Stimulated activated CD4-positive, alpha-beta T cell treated with anti-CD3 and anti-CD28 coated beads, Interleukin-4, amount 100 ng/mL, for 4 hours (primary cell): ENCODE measurements around the gene ARAP2.

Source experiments
- DNase-seq, 2 experiments: peaks; one replicate each; pipeline ENCODE4 v3.0.0-alpha.2; 2020

ARAP2 gene

DNA sequence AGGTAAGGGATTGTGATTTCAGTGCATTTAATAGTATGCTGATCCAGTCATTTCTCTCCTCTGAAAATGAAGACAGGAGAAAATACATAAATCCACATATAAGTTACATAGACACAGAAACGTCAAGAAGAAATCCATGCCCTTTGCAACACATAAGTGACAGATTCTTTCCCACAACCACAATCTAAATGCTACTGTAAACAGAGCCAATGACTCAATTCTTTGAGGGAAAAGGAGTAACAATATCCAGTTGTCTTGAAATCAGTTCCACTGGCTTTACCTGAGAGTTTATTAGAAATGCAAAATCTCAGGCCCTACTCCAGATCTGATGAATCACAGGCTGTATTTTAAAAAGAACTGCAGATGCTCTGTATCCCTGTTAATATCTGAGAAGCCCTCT lies 66.4 kb downstream of the ARAP2 start:
- DNase-seq: no peak

DNA sequence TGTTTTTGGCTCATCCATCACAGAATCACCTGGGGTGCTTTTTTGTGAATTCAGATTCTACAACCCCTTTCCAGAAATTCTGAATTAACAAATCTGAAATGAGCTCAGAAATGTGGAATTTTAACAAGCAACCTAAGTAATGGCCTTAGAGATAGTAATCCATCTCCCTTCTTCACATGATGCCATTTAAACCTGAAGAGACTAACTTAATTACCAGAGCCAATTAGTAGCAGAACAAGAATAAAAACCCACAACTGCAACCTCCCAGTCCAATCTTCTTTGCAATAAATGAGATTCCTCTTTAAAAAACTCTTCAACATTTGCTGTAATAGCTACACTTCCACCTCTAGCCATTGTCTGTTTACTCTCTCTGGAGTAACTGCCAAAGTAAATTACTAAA lies 69.7 kb downstream of the ARAP2 start:
- DNase-seq: no peak

DNA sequence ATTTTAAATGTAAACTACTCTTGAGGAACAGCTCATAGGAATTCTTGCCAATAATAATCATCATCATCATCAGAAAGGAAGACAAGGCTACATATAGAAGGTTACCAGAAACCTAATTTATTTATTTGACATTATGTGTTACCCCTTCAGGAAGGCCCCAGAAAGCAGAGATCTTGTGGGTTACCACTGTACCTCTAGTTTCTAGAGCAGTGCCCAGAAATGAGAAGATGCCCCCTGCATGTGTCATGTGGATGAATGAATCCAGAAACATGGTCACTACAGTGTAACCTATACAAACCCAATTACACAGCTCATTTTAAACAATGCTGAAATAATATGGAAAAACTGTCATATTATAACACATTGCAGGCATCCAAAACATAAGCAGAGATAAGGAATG lies 70.4 kb downstream of the ARAP2 start:
- no peak for DNase-seq

DNA sequence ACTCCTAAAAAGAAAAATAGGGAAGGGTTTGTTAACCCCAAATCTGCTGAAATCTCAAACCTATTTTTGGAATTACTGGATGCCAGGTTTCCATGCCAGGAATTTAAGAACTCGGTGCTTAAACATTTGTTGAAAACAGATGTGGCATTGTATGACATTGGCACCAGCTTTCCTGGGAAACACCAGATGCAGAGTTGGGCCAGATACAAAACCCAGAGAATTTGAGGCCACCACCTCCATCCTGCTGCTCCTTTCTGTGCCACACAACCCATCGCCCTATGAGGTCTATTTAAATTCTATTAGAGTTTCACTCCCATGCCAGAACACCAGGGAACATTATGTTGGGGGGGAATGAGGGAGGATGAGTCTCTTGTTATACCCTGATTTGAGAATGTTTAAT lies 71.7 kb downstream of the ARAP2 start:
- DNase-seq: no peak

DNA sequence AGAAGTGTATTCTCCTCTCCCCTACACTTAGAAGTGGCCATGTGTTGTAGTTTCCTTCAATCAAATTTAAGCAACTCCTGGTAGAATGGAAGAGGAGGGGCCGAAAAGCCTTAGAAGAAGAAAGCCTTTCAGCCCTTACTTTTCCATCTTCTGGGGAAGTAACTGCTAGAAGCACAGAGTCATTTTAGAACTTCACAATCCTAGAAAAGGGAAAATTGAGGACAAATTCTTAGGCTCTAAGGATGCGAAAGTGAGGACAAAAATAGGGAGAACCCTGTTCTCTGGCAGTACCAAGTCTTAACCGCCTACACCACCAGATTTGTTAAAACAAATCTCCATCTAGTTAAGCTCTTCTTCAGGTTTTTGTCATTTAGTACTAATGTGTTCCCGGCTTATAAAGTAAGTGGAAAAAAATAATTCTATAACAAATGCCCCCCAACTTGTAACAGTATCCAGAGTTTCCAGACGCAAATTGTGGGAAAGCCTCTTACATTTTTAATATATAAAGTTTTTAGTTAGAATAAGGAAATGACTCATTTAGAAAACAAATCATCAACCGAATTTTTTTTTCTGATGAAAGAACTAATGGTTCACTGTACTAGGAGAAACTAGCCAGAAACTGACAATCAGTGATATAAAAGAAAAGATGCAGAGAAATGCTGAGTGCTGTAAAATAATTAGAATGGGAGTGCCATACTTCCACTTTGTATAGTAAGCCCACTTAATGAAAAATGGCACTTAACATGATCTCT lies 76.0 kb downstream of the ARAP2 start:
- no peak for DNase-seq

DNA sequence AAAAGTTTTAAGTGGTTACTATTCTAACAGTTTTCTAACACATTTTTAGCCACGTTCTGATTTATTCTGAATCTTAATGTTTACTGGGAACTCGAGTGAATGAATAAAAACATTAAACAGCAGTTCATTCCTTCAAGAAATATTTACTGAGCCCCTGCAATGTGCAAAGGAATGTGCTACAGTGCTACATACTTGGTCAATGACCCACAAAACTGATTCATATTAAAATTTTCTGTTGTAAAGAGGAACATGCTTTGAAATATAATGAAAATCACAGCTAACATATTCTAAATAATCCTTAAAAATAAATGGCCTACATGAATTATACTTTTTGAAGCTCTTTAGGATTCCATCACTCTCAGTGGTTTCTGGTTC lies 78.7 kb downstream of the ARAP2 start:
- DNase-seq: no peak

DNA sequence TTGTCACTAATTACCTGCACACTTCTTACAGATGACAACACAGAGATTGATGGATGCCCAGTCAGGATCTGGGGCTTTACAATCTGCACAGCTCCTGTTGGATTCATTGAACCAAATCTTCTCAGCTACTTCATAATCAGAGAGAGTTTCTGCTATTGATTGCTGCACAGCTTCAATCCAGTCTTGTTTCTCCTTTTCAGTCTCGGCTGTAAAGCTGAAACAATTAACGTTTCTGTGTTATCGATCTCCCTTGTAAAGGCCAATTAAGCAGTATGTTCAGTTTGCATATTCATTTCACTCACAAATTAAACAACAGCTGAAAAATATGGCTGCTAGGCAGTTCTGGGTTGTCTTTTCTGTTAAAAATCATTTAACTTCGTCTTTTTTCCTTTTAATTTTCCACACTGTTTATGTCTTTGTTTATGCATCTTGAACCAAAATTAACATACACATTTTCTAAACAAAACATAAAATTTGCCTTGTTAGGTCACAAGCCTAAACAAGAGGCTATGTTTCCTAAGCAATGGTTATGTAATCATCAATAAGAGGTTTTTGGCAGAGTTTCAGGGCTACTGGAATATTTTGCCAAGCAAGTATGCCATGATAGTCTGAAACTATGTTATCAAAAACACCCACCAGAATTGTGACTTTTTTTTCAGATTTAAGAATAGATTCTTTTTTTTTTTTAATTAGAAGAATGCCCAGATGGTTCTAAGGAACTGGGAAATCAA lies 79.2 kb downstream of the ARAP2 start:
- no peak for DNase-seq

DNA sequence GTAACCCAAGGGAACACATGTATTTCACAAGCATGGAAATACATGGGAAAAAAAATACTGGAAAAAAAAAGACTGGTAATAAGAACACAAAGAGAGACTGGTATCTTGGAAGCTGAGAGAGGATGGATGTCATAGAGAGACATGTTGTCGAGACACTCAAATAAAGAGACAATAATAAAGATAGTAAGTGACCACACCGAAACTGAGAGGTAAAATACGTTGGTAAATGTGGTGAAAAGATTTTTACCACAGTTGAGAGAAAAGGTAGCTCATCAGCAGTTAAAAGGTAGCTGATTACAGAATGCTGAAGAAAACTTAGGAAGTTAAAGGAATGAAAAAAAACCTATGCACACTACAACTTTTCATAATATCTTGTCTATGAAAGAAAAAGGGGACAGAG lies 81.1 kb downstream of the ARAP2 start:
- no peak for DNase-seq

DNA sequence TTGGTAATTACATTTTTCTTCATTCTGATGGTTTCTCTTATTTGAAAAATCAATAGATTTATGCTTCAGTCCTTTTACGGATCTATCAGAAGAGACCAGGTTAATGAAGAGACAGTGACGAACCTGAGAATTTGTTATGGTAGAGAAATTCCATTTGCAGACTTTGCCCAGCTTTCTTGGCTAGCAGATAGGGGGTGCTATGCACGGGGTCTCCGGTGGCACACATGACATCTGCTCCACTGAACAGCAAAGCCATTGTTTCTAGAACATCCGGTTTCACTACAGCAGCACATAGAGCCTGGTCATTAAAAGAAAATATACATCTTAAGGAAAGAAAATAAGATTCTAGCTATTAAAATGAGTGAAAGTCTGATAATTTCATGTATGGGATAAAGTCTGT lies 85.1 kb downstream of the ARAP2 start:
- no peak for DNase-seq

DNA sequence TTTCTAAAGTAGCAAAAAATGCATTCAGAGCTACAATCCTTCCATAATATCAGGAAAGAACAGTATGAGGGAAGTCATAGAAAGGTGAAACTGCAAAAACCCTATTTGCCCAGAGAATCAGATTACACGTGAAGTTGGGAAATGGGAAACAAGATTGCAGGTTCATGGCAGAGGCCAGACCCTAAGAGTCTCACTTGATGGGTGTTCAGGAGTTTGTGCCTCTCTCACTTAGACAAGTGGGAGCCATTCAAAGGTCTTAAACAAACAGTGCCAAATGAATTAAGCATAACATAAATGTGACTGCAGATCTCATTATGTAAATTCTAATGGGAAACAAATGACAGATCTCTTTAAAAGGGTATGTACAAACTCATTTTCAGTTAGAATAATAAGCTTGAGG lies 91.6 kb downstream of the ARAP2 start:
- no peak for DNase-seq

DNA sequence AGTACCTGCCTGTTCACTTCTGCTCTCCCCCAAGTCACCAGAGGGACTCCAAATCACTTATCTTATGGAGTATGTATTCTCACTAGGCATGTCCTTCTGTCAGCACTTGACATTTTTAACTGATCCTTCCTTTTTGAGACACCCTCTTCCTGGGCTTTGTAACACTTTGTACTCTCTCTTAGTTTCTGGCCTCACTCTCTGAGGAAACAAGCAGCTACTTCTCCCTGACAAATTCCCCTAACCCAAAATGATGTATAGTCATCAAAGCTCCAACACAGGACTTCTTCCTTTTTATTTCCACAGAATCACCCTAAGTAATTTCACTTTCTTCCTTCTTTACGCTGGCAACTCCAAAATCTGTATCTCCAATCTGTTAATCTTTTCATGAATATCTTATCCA lies 101.8 kb downstream of the ARAP2 start:
- DNase-seq: no peak

DNA sequence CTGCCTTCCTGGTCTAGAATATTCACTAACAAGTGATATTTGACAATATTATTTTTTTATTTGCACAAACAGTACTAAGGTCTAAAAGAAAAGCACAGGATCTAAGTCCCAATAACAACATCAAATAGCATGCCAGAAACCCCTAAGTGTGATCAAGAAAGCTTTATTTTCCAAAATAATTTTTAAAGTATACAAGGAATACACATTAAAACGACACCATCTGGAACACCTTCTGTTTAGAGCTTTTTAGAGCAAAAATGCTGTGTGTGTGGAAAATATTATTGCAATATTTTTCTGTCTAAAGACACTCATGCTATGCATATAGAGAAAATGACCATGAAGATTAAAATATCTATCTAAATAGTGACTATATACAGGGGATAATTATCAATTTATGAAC lies 103.1 kb downstream of the ARAP2 start:
- no peak for DNase-seq

DNA sequence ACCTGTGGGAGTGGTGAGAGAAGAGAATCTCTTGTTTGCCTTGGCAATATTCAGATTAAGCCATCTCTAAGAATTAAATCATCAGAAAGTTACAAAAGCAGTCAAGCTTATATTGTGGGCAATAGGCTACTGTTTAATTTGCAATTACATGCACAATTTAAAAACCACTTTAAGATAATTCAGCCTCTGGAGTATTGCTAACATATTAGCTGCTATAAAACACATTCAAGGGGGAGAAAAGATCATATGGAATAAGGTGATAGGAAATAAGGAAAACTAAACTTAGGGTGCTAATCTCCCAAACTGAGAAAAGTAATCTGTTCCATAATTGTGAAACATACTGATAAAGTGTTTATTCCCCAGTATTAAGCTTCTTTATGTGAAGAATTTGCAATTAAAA lies 103.9 kb downstream of the ARAP2 start:
- no peak for DNase-seq

DNA sequence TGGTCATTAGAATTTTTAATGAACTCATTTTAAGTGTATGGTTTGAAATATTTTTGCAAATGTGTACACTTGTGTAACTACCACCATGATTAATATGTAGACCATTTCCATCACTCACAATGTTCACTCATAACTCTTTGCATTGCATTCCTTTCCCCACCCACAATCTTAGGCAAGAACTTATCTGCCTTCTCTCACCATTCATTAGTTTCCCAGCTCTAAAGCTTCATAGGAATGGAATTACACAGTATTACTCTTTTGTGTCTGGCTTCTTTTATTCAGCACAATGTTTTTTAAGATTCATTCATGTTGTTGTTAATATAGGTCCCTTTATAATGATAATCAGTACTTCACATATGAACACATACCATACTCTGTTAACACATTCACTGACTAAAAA lies 106.1 kb downstream of the ARAP2 start:
- no peak for DNase-seq

DNA sequence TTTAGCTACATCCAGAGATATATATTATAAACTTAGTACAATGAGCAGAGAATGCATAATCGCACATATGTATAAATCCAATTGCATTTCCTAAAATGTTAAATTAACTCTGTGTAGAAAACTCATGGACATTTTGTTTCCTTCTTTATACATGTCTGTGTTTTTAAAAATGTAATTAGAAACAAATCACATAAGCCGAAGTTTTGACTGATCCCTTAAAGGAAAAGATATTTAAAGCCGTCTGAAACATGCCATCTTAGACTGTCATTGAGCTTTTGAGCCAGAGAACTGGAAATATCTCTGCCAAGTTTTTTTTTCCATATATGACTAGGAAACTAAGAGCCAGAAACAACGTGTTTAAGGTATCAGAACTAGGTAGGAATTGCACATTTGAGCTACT lies 107.0 kb downstream of the ARAP2 start:
- no peak for DNase-seq

DNA sequence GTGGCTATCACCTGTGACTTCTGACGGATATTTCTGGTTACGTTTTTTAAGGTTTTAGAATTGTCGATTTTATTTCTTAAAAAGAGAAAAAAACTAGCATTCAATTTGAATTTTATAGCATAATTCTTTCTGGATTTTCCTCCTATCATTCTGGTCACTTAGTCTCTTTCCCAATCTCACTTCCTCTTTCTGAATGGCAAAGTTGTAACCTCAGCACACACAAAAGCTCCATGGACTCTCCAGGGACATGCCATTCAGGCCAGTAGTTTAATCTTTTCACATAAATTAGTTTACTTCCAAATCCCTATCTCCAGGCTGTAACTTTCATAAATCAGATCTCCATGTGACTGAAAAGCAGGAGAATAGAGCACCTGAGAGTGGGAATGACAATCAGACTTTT lies 110.7 kb downstream of the ARAP2 start:
- DNase-seq: no peak

DNA sequence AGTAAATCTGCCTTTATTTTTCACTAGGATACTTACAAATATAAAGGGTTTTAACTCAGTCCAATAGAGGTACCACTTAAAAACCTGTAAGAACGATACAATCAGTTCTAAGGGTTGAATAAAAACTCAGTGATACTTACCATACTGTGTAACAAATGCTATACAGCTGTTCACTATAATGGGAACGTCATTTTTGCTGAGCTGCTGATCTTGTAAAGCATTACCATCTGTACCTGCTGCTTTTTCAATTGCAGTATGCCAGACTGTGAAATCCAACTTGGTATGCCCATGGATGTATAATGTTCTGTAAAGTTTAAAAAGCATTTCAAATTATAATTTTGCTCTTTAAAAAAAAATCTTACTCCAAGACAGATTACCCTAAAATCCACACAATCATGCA lies 111.2 kb downstream of the ARAP2 start:
- DNase-seq: no peak

DNA sequence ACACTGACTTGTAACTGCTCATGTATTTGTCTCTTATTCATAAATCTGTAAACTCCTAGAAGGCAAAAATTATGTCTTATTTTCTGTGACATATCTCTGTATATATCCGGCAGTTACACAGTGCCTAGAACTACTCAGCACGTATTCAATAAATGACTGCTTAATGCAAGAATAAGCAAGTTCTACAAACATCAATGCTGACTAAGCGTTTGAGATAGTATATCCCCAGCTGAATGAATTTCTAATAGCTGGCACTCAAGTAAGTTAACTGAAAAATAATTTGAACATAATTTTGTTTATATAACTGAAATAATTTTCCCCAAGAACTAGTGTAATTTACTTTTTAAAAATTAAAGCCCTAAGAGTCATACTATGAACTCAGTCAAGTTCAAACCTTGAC lies 113.7 kb downstream of the ARAP2 start:
- no peak for DNase-seq

DNA sequence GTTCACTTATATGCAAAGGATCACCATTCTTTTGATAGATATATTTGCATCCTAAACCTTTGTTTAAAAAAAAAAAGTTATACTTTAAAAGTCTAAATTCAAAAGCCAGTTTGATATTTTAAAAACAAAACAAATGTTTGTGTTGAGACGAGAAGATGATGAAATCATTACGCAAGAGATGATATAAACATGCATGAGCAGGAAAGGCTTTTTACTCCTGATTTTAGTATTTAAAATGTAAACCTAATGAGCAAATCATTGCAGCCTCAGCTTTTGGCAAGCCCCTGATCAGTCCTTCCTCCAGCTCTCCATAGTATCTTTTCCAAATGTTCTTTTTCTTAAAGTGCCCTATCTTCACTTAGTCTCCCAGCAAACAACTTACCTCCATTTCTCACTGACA lies 115.6 kb downstream of the ARAP2 start:
- DNase-seq: no peak

DNA sequence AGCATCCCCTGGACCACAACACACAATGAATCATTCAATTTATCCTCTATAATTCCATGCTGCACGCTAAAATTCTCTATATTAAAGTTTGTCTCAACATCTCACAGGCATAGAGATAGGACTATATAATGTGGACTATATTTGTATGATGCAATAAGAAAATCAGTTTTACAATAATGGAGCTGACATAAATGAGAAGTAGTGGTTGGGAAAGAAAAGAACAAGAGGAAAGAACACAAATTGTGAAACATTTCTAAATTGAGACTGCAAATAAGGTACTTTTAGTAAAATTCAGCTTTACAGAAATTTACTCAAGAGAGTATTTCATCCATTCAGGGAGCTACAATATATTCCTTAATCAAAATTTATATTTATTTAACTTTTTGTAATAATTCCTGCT lies 120.4 kb downstream of the ARAP2 start:
- DNase-seq: no peak

DNA sequence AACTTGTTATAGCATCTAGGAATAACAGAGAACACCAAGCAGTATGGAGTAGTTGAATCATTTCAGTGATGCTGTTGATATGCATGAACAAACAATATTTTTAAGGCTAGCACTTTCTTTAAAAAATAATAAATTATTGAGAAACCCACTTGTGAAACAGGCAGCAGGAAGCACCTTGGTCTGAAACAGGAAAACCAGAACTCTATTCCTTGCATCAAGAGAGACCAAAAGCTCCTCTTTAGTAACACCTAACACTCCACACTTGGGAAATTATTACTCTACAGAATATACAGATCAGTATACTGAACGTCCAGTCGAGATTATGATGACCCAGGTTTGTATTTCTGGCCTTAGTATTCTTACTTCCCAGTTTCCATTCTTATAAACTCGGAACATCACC lies 129.0 kb downstream of the ARAP2 start:
- no peak for DNase-seq

DNA sequence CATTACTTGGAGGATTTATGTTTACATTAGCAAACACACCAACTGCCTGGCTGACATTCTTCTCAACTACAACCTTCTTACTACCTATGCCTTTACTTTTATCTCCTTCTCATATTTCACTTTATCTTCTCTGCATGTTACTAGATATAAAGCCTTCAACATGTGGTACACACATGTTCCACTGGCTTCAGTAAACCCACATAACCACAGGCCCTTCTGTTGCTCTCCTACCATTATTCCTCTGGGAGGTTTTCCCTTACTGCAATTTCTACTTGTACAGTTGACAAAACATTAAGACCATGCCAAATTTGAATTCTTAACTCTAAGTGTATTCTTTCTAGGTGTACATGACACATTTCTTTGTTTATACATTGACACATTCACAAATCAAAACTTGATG lies 133.1 kb downstream of the ARAP2 start:
- no peak for DNase-seq

DNA sequence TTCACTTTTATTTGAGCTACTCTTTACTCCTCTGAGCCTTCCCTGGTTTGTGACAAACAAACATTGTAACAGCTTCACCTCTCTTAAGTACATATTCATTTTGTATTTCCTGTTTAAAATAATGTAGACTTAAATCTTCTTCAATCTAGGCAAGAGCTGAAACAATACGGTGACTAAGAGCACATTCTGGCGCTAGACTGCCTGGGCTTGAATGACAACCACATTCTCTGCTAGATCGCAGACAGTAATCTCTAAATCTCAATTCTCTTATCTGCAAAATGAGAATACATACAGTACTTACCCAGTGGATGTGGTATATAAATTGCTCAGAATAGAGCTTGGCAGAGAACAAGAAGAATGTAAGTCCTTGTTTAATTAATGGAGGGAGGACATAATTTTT lies 144.8 kb downstream of the ARAP2 start:
- DNase-seq: no peak

DNA sequence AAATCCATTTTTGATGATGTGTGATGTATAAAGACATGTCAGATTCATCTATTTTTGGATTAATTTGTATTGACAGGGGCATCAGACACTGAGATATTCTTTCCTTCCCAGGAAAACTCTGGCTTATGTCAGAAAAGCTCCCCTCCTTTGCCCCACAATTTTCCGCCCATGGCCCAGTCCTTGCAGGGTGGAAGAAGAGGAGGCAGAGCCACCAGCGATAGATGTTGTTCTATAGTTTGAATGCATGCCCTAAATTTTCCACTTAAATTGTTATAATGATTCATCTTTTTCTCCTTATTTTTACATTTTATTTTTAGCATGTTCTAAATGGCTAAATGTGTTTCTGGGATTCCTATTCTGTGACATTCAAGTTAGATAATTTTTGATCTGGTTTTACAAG lies 149.3 kb downstream of the ARAP2 start:
- no peak for DNase-seq

DNA sequence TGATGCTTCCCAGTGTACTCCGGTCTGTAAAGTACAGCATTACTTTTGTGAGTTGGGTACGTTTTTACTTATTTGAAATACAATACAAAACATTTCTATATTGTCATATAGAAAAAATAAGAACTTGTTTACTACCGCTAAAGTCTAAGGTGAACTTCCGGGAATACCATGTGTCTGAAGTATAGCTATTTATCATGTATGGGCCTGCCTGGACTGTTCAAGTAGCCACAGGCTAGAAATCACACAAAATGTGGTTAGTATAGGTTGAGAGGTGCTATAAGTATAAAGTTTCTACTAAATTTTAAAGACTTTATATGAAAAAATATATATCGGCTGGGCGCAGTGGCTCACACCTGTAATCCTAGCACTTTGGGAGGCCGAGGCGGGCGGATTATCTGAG lies 152.3 kb downstream of the ARAP2 start:
- DNase-seq: no peak
